ENCODE results near the gene TTC28.

DNA sequence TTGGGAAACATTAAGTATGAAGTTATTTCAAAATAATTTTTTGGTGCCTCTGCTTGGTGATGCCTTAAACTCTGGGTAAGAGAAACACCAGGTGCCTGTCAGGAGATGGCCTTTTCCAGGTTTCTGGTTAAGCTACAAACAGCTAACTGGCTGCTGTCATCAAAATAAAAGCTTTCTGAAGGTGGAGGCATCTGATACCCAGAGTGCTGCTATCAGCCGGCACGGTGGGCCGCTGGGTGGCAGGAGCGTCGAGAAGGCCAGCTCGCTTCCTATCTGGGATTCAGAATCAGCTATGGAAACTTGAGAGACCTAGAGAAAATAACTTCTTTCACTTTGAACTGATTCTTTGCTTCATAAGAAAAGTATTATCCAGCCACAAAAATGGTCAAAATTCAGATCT lies 679.8 kb downstream of the TTC28 start:
- TF ChIP-seq POLR2A (IDR thresholded peaks at IDR 0.05) (no peak), CTCF (IDR thresholded peaks at IDR 0.05) (no peak), EP300 (IDR thresholded peaks at IDR 0.05) (no peak), POLR2AphosphoS5 (IDR thresholded peaks at IDR 0.05) (no peak)

All from sigmoid colon (tissue), 4 donors.